K562 (cell line): ENCODE measurements around the gene NPM3. TPM values are rescaled to one million over a fixed set of nuclear protein-coding genes. Genes with fewer than 3 reads are reported as not detected.

Experiments used
- AFF1 ChIP-seq, 2 experiments: fragments of 450-650 bp; IDR thresholded peaks; 2 replicates each; pipeline ENCODE4 v1.6.1; 2018; ENCODE audit warnings: mild to moderate bottlenecking in 2 of 2, low read depth in 1 of 2; ENCODE audit not compliant: partially characterized antibody in 2 of 2
- CSDE1 ChIP-seq, 2 experiments: fragments of 450-650 bp; IDR thresholded peaks; 2 replicates each; pipeline ENCODE4 v1.6.1; 2016; ENCODE audit warnings: mild to moderate bottlenecking in 1 of 2
- DEAF1 ChIP-seq: fragments of 450-650 bp; formaldehyde crosslinking; IDR thresholded peaks from 2 replicates; pipeline ENCODE4 v1.4.0; 2020; ENCODE audit warnings: mild to moderate bottlenecking, moderate library complexity
- E2F1 ChIP-seq: sonication (generic); formaldehyde crosslinking; IDR thresholded peaks from 2 replicates; pipeline ENCODE4 v1.8.1; 2023; ENCODE audit warnings: mild to moderate bottlenecking, missing genetic modification reagents, moderate library complexity
- FOS ChIP-seq: IDR thresholded peaks from 3 replicates; pipeline ENCODE4 v1.6.1; 2011; ENCODE audit not compliant: insufficient read length; ENCODE audit errors: extremely low read depth
- FOXP4 ChIP-seq: sonication (generic); formaldehyde crosslinking; IDR thresholded peaks from 2 replicates; pipeline ENCODE4 v1.8.0; 2022; ENCODE audit warnings: mild to moderate bottlenecking, missing genetic modification reagents, borderline replicate concordance
- MLX ChIP-seq, 2 experiments: fragments of 450-650 bp in 1 of 2; sonication (generic) in 1 of 2; formaldehyde crosslinking; conservative IDR thresholded peaks; 2 replicates each; pipeline versions ENCODE4 v1.4.0 to v1.8.1; 2020 to 2022; ENCODE audit warnings: mild to moderate bottlenecking in 1 of 2, missing genetic modification reagents in 1 of 2
- MXI1 ChIP-seq: IDR thresholded peaks from 2 replicates; pipeline ENCODE4 v1.6.1; 2011; ENCODE audit warnings: low read depth, mild to moderate bottlenecking, improper control_type of control experiment, low read length
- PBX2 ChIP-seq, 2 experiments: IDR thresholded peaks in 1 of 2; conservative IDR thresholded peaks in 1 of 2; 2 replicates each; pipeline ENCODE4 v1.6.1; 2016; ENCODE audit warnings: low read depth in 2 of 2, mild to moderate bottlenecking in 1 of 2, missing compliant biosample characterization in 1 of 2, missing genetic modification characterization in 1 of 2, moderate library complexity in 1 of 2
- PCBP1 ChIP-seq: fragments of 200-400 bp; formaldehyde crosslinking; IDR thresholded peaks from 2 replicates; pipeline ENCODE4 v1.6.1; 2018; ENCODE audit warnings: mild to moderate bottlenecking, low read depth, low read length; ENCODE audit not compliant: poor library complexity, severe bottlenecking
- RBM39 ChIP-seq: fragments of 200-400 bp; formaldehyde crosslinking; optimal IDR thresholded peaks from 2 replicates; pipeline ENCODE3; 2018; ENCODE audit warnings: low read depth, low read length
- STAT5A ChIP-seq: IDR thresholded peaks from 2 replicates; pipeline ENCODE4 v1.6.1; 2012; ENCODE audit warnings: low read length, inconsistent platforms, borderline replicate concordance
- U2AF2 ChIP-seq: fragments of 200-400 bp; formaldehyde crosslinking; optimal IDR thresholded peaks from 2 replicates; pipeline ENCODE3; 2017; ENCODE audit warnings: low read depth, mild to moderate bottlenecking, low read length
- ZNF780A ChIP-seq: fragments of 250-450 bp; sonication (Bioruptor Pico); IDR thresholded peaks from 2 replicates; pipeline ENCODE4 v1.5.0; 2021; ENCODE audit warnings: mild to moderate bottlenecking
- polyA plus RNA-seq, 8 experiments: library from polyadenylated mRNA; depleted of rRNA in 4 of 8; stranded (reverse) in 5 of 8; unstranded in 3 of 8; fragments of >200 nt; fragmentation: Nextera tagmentation in 2 of 8; fragmentation: Illumina TruSeq in 1 of 8; extraction: Ambion mirVana in 2 of 8; extraction: Trizol in 1 of 8; gene quantifications; 2 replicates each; pipeline versions ENCODE4 v1.2.1 to v1.2.3, GENCODE V29; 2011 to 2014; ENCODE audit warnings: inconsistent platforms in 1 of 8, missing spikeins in 1 of 8
- total RNA-seq, 7 experiments: library from RNA; depleted of rRNA in 6 of 7; stranded (reverse); fragments of >200 nt in 6 of 7; fragmentation: Illumina TruSeq in 2 of 7; extraction: Trizol in 2 of 7; gene quantifications; 2 replicates each; pipeline versions ENCODE4 v1.2.1 to v1.2.3, GENCODE V29; 2011 to 2021; ENCODE audit warnings: low replicate concordance in 1 of 7

NPM3 gene
- total and polyA plus RNA-seq, 9 of the 15 experiments (the other 6 are each of a cell fraction or from before 2014, with no cell fraction given), result 15.2 to 239 (median 114) TPM

- TF ChIP-seq PBX2 (CRISPR knock-in tag; IDR thresholded peaks at IDR 0.05; ENCODE audit: low read depth) (no peak), PBX2 (tag; conservative IDR thresholded peaks at IDR 0.05; ENCODE audit: low read depth) (no peak), AFF1 (IDR thresholded peaks at IDR 0.05; ENCODE audit: low read depth in 1 of 2, partially characterized antibody in 2 of 2) (peak in 1 of 2 experiments; percentile 40), U2AF2 (no peak), PCBP1 (no peak), CSDE1 (IDR thresholded peaks at IDR 0.05) (no peak), E2F1 (no peak), MLX (CRISPR knock-in tag; conservative IDR thresholded peaks at IDR 0.05) (no peak), STAT5A (peak; percentile 65), FOS (no peak), RBM39 (no peak), FOXP4 (CRISPR knock-in tag) (no peak), ZNF780A (CRISPR knock-in tag) (no peak), MXI1 (no peak), DEAF1 (no peak)
These were observed 41.5 kb upstream of the NPM3 start (continued) for GRCh38 chr10:101824736-101825135.
